ENCODE results near the gene JMJD7. TPM values are rescaled to one million over a fixed set of nuclear protein-coding genes. Genes with fewer than 3 reads are reported as not detected.

JMJD7 gene
- total RNA-seq, 3 donors from 2014 or later, result 7.8 to 20.8 (median 8.8) TPM

DNA sequence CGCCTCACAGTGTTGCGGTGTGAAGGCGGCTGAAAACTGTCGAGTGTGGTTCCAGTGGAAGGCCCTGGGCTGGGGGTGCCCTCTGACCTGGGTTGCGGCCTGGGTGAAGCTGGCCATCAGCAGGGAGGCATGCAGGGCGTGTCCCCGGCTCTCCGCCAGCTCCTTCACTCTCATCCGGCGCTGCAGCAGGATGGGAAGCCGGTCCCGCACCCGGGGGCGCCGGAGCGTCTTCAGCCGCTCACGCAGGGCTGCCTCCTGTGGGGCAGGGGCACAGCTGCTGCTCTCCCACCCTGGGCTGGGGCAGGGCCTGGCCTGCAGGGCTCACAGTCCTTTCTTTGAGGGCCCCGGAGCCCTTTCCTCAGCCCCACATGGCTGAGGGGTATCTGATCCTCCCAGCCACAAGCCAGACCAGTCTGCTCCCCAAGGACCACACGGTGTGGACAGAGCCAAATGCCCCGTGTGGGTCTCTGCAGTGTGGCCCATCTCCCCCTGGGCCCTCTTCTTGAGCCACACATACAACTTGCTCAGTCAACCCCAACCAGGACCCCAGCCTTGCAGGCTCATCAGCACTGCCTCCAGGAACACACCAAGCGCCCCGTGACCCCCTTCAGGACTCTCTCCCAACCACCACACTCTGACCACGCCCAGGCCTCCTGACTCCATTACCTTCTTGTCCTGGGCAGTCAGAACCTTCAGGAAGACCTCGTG is 39.1 kb downstream of the JMJD7 start:
- DNase-seq (ENCODE audit: low spot score in 2 of 2), result no peak
- Histone ChIP-seq H3K9me3 (no peaks in the 10 kb centered on the region), H3K4me1 (no peaks in the 10 kb centered on the region), H3K4me3 (no peak overlapping the region), H3K27me3 (no peaks in the 10 kb centered on the region), H3K27ac (no peak overlapping the region), H3K36me3 (no peaks in the 10 kb centered on the region)
- TF ChIP-seq POLR2A (IDR thresholded peaks at IDR 0.05) (no peak), CTCF (IDR thresholded peaks at IDR 0.05) (no peak), POLR2AphosphoS5 (IDR thresholded peaks at IDR 0.05) (no peak)
- intact Hi-C loops (cut with DNase I; ENCODE audit: low total_unique reads), result no loop called here

- intact Hi-C loops (cut with DNase I; ENCODE audit: low total_unique reads), result no loop called here
These were observed 40.4 kb downstream of the JMJD7 start for GRCh38 chr15:41868321-41868720.

DNA sequence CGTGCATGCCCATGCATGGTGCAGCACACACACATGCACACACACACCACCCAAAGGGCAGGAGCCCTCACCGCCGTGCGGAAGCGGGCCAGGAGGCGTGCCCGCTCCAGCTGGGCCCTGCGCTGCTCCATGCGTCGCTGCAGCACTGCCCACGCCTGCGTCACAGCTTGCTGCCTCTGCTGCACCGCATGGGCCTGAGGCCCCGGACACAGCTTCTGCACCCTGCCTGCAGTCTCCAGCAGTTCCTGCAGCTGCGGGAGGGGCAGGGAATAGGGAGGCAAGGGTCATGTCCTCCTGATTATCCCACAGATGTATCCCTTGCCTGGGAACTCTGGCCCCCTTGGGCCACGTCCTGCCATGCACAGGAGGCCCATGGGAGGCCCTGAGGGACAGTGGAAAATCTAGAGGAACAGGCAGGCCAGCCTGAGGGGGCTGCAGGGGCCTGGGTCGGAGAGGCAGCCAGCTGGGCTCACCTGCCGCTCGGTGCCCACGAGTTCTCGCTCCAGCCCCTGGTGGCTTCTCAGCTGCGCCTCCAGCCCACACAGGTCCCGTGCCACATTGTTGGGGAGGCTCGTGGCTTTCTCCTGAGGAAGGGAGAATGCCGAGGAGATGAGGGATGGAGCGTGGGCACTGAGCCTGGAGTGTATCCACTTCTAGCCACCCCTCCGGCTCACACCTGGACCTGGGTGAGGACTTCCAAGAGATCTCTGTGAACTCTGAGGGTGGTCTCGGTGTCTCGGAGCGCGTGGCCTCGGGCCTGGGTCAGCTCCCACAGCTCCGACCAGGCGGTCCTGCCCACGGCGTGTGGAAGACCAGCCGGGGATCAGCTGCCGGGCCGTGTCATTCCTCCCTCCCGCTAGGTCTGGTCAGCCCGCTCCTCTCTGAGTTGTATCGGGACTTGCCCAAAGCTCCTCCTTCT is 42.1 kb downstream of the JMJD7 start:
- intact Hi-C loops (cut with DNase I; ENCODE audit: low total_unique reads), result no loop called here
- Histone ChIP-seq H3K4me1 (no peaks in the 10 kb centered on the region), H3K4me3 (no peak overlapping the region), H3K36me3 (no peaks in the 10 kb centered on the region), H3K27ac (no peak overlapping the region), H3K27me3 (no peaks in the 10 kb centered on the region), H3K9me3 (no peaks in the 10 kb centered on the region)
- TF ChIP-seq POLR2A (IDR thresholded peaks at IDR 0.05) (no peak), CTCF (IDR thresholded peaks at IDR 0.05) (no peak), POLR2AphosphoS5 (IDR thresholded peaks at IDR 0.05) (no peak)
- no peak for DNase-seq (ENCODE audit: low spot score in 2 of 2)

More at GRCh38 chr15:41868321-41868720, 40.4 kb downstream of the JMJD7 start:
- Histone ChIP-seq H3K27me3 (no peaks in the 10 kb centered on the region), H3K27ac (no peak overlapping the region), H3K9me3 (no peaks in the 10 kb centered on the region), H3K36me3 (no peaks in the 10 kb centered on the region), H3K4me3 (no peak overlapping the region), H3K4me1 (no peaks in the 10 kb centered on the region)
- DNase-seq (ENCODE audit: low spot score in 2 of 2), result no peak
- no peak for TF ChIP-seq POLR2A (IDR thresholded peaks at IDR 0.05)
- no peak for TF ChIP-seq POLR2AphosphoS5 (IDR thresholded peaks at IDR 0.05)
- TF ChIP-seq CTCF (IDR thresholded peaks at IDR 0.05), result no peak

DNA sequence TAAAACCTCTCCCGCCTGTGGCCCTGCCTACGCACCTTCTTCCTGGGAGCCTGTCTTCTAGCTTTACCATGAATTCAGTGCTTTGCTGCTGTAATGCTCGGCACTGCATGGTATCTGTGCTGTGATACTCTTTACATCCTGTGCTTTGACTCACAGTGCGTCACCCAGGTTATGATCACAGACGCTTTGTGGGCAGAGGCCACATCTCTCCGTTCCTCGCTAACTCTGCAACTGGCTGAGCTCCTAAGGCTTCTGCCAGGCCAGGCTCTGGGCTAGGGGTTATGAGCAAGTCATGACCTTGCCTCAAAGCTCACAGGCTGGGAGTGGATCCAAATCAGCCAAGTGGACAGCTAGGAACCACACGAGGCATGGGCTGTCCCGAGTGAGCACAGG is 42.8 kb downstream of the JMJD7 start:
- Histone ChIP-seq H3K27me3 (no peaks in the 10 kb centered on the region), H3K36me3 (no peaks in the 10 kb centered on the region), H3K4me3 (no peak overlapping the region), H3K9me3 (no peaks in the 10 kb centered on the region), H3K27ac (no peak overlapping the region), H3K4me1 (no peaks in the 10 kb centered on the region)
- intact Hi-C loops (cut with DNase I; ENCODE audit: low total_unique reads), result no loop called here
- no peak for TF ChIP-seq CTCF (IDR thresholded peaks at IDR 0.05)
- no peak for TF ChIP-seq POLR2AphosphoS5 (IDR thresholded peaks at IDR 0.05)
- no peak for TF ChIP-seq POLR2A (IDR thresholded peaks at IDR 0.05)
- no peak for DNase-seq (ENCODE audit: low spot score in 2 of 2)

All from breast epithelium (tissue), 4 donors.